Fibroblast of lung (primary cell): ENCODE measurements around the gene INSIG2. TPM values are rescaled to one million over a fixed set of nuclear protein-coding genes. Genes with fewer than 3 reads are reported as not detected.

ENCODE experiments used
- DNase-seq, 2 donors: peaks; one replicate each; pipeline versions ENCODE4 v3.0.0 to v3.0.0-alpha.2; 2010; ENCODE audit warnings: low read depth in 2 of 2
- H2AFZ ChIP-seq: 2 replicates; pipeline ENCODE4 v1.5.1; 2012; ENCODE audit warnings: low read length, control low read depth, inconsistent platforms
- H3K27ac ChIP-seq: 2 replicates; pipeline ENCODE4 v1.5.1; 2011; ENCODE audit warnings: low read length, control low read depth; ENCODE audit not compliant: insufficient read depth
- H3K27me3 ChIP-seq: 2 replicates; pipeline ENCODE4 v1.5.1; 2011; ENCODE audit warnings: mild to moderate bottlenecking, low read length; ENCODE audit not compliant: control insufficient read depth, insufficient read depth
- H3K36me3 ChIP-seq: 2 replicates; pipeline ENCODE4 v1.5.1; 2011; ENCODE audit warnings: low read length; ENCODE audit not compliant: control insufficient read depth, insufficient read depth
- H3K4me1 ChIP-seq: 2 replicates; pipeline ENCODE4 v1.5.1; 2011; ENCODE audit warnings: low read length; ENCODE audit not compliant: control insufficient read depth, insufficient read depth; ENCODE audit errors: extremely low read depth
- H3K4me2 ChIP-seq: 2 replicates; pipeline ENCODE4 v1.5.1; 2011; ENCODE audit warnings: low read length, control low read depth; ENCODE audit not compliant: insufficient read depth; ENCODE audit errors: extremely low read depth
- H3K4me3 ChIP-seq, 4 experiments: fragments of 200-600 bp in 1 of 4; sonication (generic) in 1 of 4; replicated peaks in 1 of 4; 2 replicates each; pipeline ENCODE4 v1.5.1; 2011 to 2016; ENCODE audit warnings: low read length in 4 of 4, low read depth in 3 of 4, mild to moderate bottlenecking in 3 of 4, control low read depth in 2 of 4, inconsistent platforms in 1 of 4, mixed read lengths in 1 of 4; ENCODE audit not compliant: insufficient read depth in 1 of 4; ENCODE audit errors: control extremely low read depth in 1 of 4
- H3K79me2 ChIP-seq: 2 replicates; pipeline ENCODE4 v1.5.1; 2012; ENCODE audit warnings: mild to moderate bottlenecking, low read length, inconsistent platforms; ENCODE audit not compliant: control insufficient read depth, insufficient read depth
- H3K9ac ChIP-seq: 2 replicates; pipeline ENCODE4 v1.5.1; 2011; ENCODE audit warnings: mild to moderate bottlenecking, low read length, control low read depth; ENCODE audit not compliant: insufficient read depth
- H3K9me3 ChIP-seq: 2 replicates; pipeline ENCODE4 v1.5.1; 2012; ENCODE audit warnings: low read depth, low read length; ENCODE audit not compliant: control insufficient read depth, insufficient read depth
- H4K20me1 ChIP-seq: 2 replicates; pipeline ENCODE4 v1.5.1; 2011; ENCODE audit warnings: low read length; ENCODE audit not compliant: control insufficient read depth, insufficient read depth; ENCODE audit errors: extremely low read depth
- CTCF ChIP-seq, 2 donors: IDR thresholded peaks in 1 of 2; conservative IDR thresholded peaks in 1 of 2; 1 replicate in 1 of 2; 2 replicates in 1 of 2; pipeline ENCODE4 v1.5.1; 2011 to 2012; ENCODE audit warnings: low read length in 2 of 2, control low read depth in 1 of 2, inconsistent platforms in 1 of 2, low read depth in 1 of 2, mild to moderate bottlenecking in 1 of 2
- EZH2 ChIP-seq: IDR thresholded peaks from 2 replicates; pipeline ENCODE4 v1.5.1; 2012; ENCODE audit warnings: low read length, control low read depth, mild to moderate bottlenecking; ENCODE audit errors: missing control alignments
- polyA plus RNA-seq, 2 donors: library from polyadenylated mRNA; depleted of rRNA in 1 of 2; stranded (reverse) in 1 of 2; unstranded in 1 of 2; fragments of >200 nt; gene quantifications; 2 replicates each; pipeline ENCODE4 v1.2.1, GENCODE V29; 2011 to 2012; ENCODE audit warnings: missing spikeins in 1 of 2
- total RNA-seq: library from RNA; depleted of rRNA; stranded (reverse); fragments of >200 nt; gene quantifications from 2 replicates; pipeline ENCODE4 v1.2.1, GENCODE V29; 2014

The INSIG2 gene
- total and polyA plus RNA-seq, 2 donors (not counting 1 experiment from before 2014, with no cell fraction given) = 9.9 to 31.1 TPM

- no peak for DNase-seq
Observed at GRCh38 chr2:118130385-118130784, 42.1 kb downstream of the INSIG2 start.

GRCh38 chr2:118131771-118132170, 43.5 kb downstream of the INSIG2 start:
- H3K27me3 ChIP-seq = no peaks in the 10 kb centered on the region
- no peaks in the 10 kb centered on the region for H3K79me2 ChIP-seq
- H3K27ac ChIP-seq = no peak overlapping the region
- no peak overlapping the region for H2AFZ ChIP-seq
- H3K36me3 ChIP-seq = no peaks in the 10 kb centered on the region
- no peaks in the 10 kb centered on the region for H3K4me1 ChIP-seq
- DNase-seq = no peak
- H3K9ac ChIP-seq = no peak overlapping the region
- H4K20me1 ChIP-seq = no peaks in the 10 kb centered on the region
- TF ChIP-seq EZH2 (no peak), CTCF (conservative IDR thresholded peaks at IDR 0.05 in 1 of 2, IDR thresholded peaks at IDR 0.05 in 1 of 2; ENCODE audit: low read depth in 1 of 2, low read length in 2 of 2) (no peak)
- H3K4me2 ChIP-seq = no peak overlapping the region
- H3K4me3 ChIP-seq = no peak overlapping the region
- no peaks in the 10 kb centered on the region for H3K9me3 ChIP-seq

More at GRCh38 chr2:118130385-118130784, 42.1 kb downstream of the INSIG2 start:
- Histone ChIP-seq H3K4me2 (no peak overlapping the region), H3K27me3 (no peaks in the 10 kb centered on the region), H4K20me1 (no peaks in the 10 kb centered on the region), H3K4me1 (no peaks in the 10 kb centered on the region), H3K36me3 (no peaks in the 10 kb centered on the region), H3K9ac (no peak overlapping the region), H3K9me3 (no peaks in the 10 kb centered on the region), H2AFZ (no peak overlapping the region), H3K4me3 (no peak overlapping the region), H3K79me2 (no peaks in the 10 kb centered on the region), H3K27ac (no peak overlapping the region)
- TF ChIP-seq CTCF (conservative IDR thresholded peaks at IDR 0.05 in 1 of 2, IDR thresholded peaks at IDR 0.05 in 1 of 2; ENCODE audit: low read depth in 1 of 2, low read length in 2 of 2) (no peak), EZH2 (no peak)

DNA sequence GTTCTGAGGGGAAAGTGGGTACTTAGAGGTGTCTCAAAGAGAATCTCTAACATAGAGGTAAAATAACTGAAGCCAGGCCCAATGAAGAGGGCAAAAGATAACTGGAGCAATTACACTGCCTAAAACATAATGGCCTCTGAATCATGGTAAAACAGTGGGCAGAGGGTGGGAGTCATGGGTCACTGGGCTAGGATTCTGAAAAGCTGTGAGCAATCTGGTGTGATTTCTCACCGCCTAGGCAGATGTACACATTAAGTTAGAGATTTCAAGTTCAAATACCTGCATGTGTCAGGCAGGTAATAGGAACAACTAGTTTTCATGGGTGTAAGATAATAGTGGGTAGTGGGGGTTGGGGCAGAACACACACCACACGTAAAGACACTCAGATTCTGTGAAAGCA, 45.6 kb downstream of the INSIG2 start:
- Histone ChIP-seq H3K27me3 (no peaks in the 10 kb centered on the region), H3K79me2 (no peaks in the 10 kb centered on the region), H4K20me1 (no peaks in the 10 kb centered on the region), H3K27ac (no peak overlapping the region), H3K9ac (no peak overlapping the region), H2AFZ (no peak overlapping the region), H3K4me2 (no peak overlapping the region), H3K9me3 (no peaks in the 10 kb centered on the region), H3K4me1 (no peaks in the 10 kb centered on the region), H3K36me3 (no peaks in the 10 kb centered on the region), H3K4me3 (no peak overlapping the region)
- DNase-seq = no peak
- no peak for TF ChIP-seq EZH2
- TF ChIP-seq CTCF (conservative IDR thresholded peaks at IDR 0.05 in 1 of 2, IDR thresholded peaks at IDR 0.05 in 1 of 2; ENCODE audit: low read depth in 1 of 2, low read length in 2 of 2) = no peak
